Neural progenitor cell (in vitro differentiated cells): ENCODE data around the gene DMPK.

Experiments
- CTCF ChIP-seq: fragments of 200-600 bp; sonication (generic); IDR thresholded peaks from 2 replicates; pipeline ENCODE4 v1.5.1; 2017; ENCODE audit warnings: antibody characterized with exemption, mild to moderate bottlenecking
- EZH2 ChIP-seq: fragments of 200-600 bp; sonication (generic); IDR thresholded peaks from 2 replicates; pipeline ENCODE4 v1.6.1; 2017; ENCODE audit warnings: antibody characterized with exemption, mild to moderate bottlenecking, moderate library complexity
- EZH2phosphoT487 ChIP-seq: fragments of 200-600 bp; sonication (generic); IDR thresholded peaks from 2 replicates; pipeline ENCODE4 v1.6.1; 2017; ENCODE audit warnings: antibody characterized with exemption

GRCh38 chr19:45772912-45773311 is 9.4 kb downstream of the DMPK start:
- TF ChIP-seq CTCF (no peak), EZH2phosphoT487 (no peak), EZH2 (no peak)
